Measurements from ENCODE around the gene M1AP. TPM values are rescaled to one million over a fixed set of nuclear protein-coding genes. Genes with fewer than 3 reads are reported as not detected.

M1AP gene
- total and polyA plus RNA-seq, 10 donors: 0.26 to 2.0 (median 0.65) TPM

DNA sequence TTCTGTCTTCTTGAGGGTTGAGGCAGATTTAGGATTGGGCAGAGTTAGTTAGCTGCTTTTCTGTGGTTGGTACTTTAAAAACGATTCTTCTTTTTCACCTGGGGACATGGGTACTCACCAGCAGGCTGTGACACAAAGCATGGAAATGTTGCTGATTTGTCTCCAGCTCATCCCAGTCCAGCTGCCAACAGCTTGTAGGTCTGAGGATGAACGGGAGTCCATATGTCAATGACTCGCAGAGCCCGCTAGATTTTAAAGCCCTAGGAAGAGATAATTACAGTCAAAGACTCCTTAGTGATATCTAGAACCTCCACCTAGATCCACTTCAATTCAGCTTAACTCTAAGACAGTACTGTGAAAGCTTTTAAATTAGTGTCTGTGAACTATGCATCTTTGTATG lies 72.8 kb downstream of the M1AP start:
- WGBS, 5 donors: 87 to 97% (median 93%) methylated on average over 4 of the region's 4 CpGs
- intact Hi-C loops (cut with DNase I; ENCODE audit: low total_unique reads): no loop called here

DNA sequence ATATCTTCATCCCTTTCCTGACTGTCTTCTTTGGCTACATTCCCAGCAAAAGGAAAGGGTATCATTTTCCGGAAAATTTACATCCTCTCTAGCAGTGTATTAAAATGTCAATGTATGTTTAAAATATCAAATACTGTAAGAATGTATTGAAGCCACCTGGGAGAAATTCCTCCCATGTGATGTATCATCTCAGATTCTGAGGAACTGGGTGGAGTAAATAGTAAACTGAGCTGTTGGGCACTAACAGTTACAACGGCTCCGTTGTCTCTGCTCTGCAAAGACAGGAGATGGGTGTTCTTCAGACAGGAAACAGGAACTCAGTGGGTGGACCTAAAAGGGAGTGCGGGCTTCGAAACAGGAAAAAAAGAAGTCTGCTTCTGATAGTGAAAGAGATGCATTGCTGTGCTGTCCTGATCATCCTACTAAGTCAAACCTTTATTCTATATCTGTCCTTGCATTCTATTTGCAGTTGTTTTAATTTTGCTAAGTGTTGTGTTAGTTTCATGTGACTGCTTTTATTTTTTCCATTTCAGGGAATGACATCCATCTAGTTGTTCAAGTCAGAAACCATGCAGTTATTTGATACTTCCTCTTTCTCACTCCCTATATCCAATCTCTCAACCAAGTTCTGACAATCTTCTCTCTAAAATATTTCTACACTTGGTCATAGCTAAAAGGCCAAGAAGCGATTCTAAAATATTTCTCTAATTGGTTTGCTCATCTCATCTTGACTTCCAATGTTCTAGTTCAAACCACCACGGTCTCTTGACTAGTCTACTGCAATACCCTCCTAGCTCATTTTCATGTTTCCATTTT lies 74.2 kb downstream of the M1AP start:
- TF ChIP-seq POLR2AphosphoS5 (IDR thresholded peaks at IDR 0.05) (no peak), POLR2A (IDR thresholded peaks at IDR 0.05) (no peak)
- TF ChIP-seq, protein P1, sequence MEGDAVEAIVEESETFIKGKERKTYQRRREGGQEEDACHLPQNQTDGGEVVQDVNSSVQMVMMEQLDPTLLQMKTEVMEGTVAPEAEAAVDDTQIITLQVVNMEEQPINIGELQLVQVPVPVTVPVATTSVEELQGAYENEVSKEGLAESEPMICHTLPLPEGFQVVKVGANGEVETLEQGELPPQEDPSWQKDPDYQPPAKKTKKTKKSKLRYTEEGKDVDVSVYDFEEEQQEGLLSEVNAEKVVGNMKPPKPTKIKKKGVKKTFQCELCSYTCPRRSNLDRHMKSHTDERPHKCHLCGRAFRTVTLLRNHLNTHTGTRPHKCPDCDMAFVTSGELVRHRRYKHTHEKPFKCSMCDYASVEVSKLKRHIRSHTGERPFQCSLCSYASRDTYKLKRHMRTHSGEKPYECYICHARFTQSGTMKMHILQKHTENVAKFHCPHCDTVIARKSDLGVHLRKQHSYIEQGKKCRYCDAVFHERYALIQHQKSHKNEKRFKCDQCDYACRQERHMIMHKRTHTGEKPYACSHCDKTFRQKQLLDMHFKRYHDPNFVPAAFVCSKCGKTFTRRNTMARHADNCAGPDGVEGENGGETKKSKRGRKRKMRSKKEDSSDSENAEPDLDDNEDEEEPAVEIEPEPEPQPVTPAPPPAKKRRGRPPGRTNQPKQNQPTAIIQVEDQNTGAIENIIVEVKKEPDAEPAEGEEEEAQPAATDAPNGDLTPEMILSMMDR (IDR thresholded peaks at IDR 0.05 in 8 of 11, conservative IDR thresholded peaks at IDR 0.05 in 3 of 11): no peak
- Histone ChIP-seq H3K9me3 (no peaks in the 10 kb centered on the region), H3K36me3 (no peaks in the 10 kb centered on the region), H3K27me3 (replicated peaks in 1 of 7) (no peaks in the 10 kb centered on the region), H3K27ac (peak overlapping the region in 7 of 8 donors; percentile 42 to 75 (median 56)), H3K4me3 (peak overlapping the region in 2 of 8 donors; percentile 2 to 29), H3K4me1 (peaks cover 8 to 82% (median 39%) of the 10 kb centered on the region in 6 donors)
- intact Hi-C loops (cut with DNase I; ENCODE audit: low total_unique reads): no loop called here
- no peak for DNase-seq
- WGBS, 5 donors: 22 to 33% (median 29%) methylated on average over 7 of the region's 7 CpGs

More for the DNA sequence above, 72.8 kb downstream of the M1AP start:
- peak overlapping the region in 1 of 8 donors; percentile 78 for H3K27ac ChIP-seq
- no peak overlapping the region for H3K4me3 ChIP-seq
- no peak for TF ChIP-seq POLR2A (IDR thresholded peaks at IDR 0.05)
- TF ChIP-seq, protein P1 (IDR thresholded peaks at IDR 0.05 in 8 of 11, conservative IDR thresholded peaks at IDR 0.05 in 3 of 11): no peak
- TF ChIP-seq POLR2AphosphoS5 (IDR thresholded peaks at IDR 0.05): no peak
- peaks cover 8 to 85% (median 39%) of the 10 kb centered on the region in 6 donors for H3K4me1 ChIP-seq
- no peaks in the 10 kb centered on the region for H3K36me3 ChIP-seq
- no peaks in the 10 kb centered on the region for H3K27me3 ChIP-seq (replicated peaks in 1 of 7)
- no peaks in the 10 kb centered on the region for H3K9me3 ChIP-seq
- no peak for DNase-seq

DNA sequence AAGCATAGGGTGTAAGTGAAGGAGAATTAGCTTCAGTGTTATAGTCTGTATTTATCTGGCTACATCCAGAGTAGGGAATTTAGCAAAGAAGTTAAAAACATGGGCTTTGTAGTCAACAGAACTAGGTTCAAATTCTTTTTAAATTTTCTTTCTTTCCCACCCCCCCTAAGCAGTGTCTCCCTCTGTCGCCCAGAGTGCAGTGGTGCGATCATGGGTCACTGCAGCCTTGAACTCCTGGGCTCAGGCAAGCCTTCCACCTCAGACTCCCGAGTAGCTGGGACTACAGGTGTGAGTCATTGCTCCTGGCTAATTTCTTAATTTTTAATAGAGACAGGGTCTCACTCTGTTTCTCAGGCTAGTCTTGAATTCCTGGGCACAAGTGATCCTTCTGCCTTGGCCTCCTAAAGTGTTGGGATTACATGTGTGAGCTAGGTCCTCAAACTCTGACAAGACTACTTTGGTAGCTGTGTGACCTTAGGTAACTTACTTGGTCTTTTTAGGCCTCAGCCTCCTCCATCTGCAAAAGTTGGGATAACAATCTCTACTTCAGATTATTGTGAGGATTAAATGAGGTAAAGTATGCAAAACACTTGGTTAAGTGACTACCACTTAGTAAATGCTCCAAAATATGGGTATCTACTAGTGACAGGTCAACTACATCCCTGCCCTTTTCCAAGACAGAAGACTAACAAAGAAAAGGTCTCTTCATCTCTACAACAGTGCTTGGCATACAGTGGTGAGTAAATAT lies 75.8 kb downstream of the M1AP start:
- WGBS, 5 donors: 59 to 85% (median 81%) methylated on average over 3 of the region's 3 CpGs
- H3K27me3 ChIP-seq (replicated peaks in 1 of 7): no peaks in the 10 kb centered on the region
- H3K27ac ChIP-seq: peak overlapping the region in 2 of 8 donors; percentile 60 to 75
- no peaks in the 10 kb centered on the region for H3K9me3 ChIP-seq
- no peak for DNase-seq
- TF ChIP-seq, protein P1 (IDR thresholded peaks at IDR 0.05 in 8 of 11, conservative IDR thresholded peaks at IDR 0.05 in 3 of 11): no peak
- TF ChIP-seq POLR2AphosphoS5 (IDR thresholded peaks at IDR 0.05) (no peak), POLR2A (IDR thresholded peaks at IDR 0.05) (no peak)
- peaks cover 8 to 66% (median 32%) of the 10 kb centered on the region in 6 donors for H3K4me1 ChIP-seq
- intact Hi-C loops (cut with DNase I; ENCODE audit: low total_unique reads): no loop called here
- H3K4me3 ChIP-seq: no peak overlapping the region
- H3K36me3 ChIP-seq: no peaks in the 10 kb centered on the region

DNA sequence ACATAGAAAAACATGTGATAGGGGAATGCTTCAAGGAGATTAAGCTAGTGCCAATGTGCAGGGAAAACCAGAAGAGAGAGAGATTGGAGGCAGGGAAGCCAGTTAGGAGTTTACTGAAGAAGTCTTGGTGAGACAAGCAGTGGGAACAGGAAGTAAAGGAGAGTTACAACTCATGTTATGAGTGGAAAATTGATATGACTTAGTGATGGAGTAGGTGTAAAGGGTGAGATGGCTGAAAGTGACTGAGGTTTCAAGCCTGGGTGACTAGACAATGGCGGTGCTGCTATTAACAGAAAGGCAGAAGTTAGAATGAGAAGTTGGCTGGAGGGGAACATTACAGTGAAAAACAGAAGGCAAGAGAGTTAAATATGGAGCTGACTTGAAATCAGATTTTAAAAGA lies 77.1 kb downstream of the M1AP start:
- WGBS, 5 donors: 37 to 56% (median 47%) methylated on average over 1 of the region's 1 CpG
- intact Hi-C loops (cut with DNase I; ENCODE audit: low total_unique reads): no loop called here
- Histone ChIP-seq H3K27ac (peak overlapping the region in 6 of 8 donors; percentile 44 to 61 (median 54)), H3K9me3 (no peaks in the 10 kb centered on the region), H3K4me3 (no peak overlapping the region), H3K27me3 (replicated peaks in 1 of 7) (no peaks in the 10 kb centered on the region), H3K4me1 (peaks cover 8 to 53% (median 22%) of the 10 kb centered on the region in 6 donors), H3K36me3 (no peaks in the 10 kb centered on the region)
- no peak for DNase-seq
- TF ChIP-seq, protein P1 (IDR thresholded peaks at IDR 0.05 in 8 of 11, conservative IDR thresholded peaks at IDR 0.05 in 3 of 11): no peak
- TF ChIP-seq POLR2A (IDR thresholded peaks at IDR 0.05): no peak
- no peak for TF ChIP-seq POLR2AphosphoS5 (IDR thresholded peaks at IDR 0.05)

Data from spleen (tissue), 11 donors.